Measurements from ENCODE around the gene ATP2B2.

The ATP2B2 gene

DNA sequence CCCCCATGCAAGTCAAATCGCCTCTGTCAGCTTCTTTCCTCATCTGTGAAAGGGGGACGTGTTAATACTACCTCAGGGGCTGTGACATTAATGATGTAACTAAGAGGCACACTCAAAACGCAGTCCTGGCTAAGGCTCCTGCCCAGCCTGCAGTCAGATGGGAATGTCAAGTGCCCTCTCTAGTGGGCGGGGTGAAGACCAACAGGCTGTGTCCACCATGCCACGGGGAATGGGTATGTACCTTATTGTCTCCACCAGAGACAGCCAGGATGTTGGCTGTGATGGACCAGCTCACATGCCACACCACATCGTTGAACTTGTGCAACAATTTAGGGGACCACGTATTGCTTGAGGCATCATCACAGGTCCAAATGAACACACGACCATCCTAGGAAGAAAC is 201.6 kb downstream of the ATP2B2 start:
- Histone ChIP-seq H3K14ac (ENCODE audit: low read length in 2 of 2) (no peak overlapping the region), H2AFZ (ENCODE audit: low read depth, low read length) (no peak overlapping the region), H4K91ac (ENCODE audit: low read length) (no peak overlapping the region), H3K4me1 (ENCODE audit: control insufficient read depth, insufficient read depth, low read depth, low read length) (peaks cover 3% of the 10 kb centered on the region), H3K9me3 (ENCODE audit: control insufficient read depth, low read length) (no peaks in the 10 kb centered on the region), H3K23ac (ENCODE audit: low read length in 2 of 2) (no peak overlapping the region), H3K79me1 (replicated peaks; ENCODE audit: low read length, poor library complexity, severe bottlenecking) (peaks cover 32% of the 10 kb centered on the region), H2BK15ac (ENCODE audit: low read depth, poor library complexity, severe bottlenecking) (no peak overlapping the region), H3K4ac (ENCODE audit: low read depth in 1 of 2, low read length in 2 of 2) (no peak overlapping the region), H3K27me3 (ENCODE audit: control insufficient read depth in 1 of 2, insufficient read depth in 1 of 2, low read length in 2 of 2) (no peaks in the 10 kb centered on the region), H3K4me3 (ENCODE audit: insufficient read depth in 1 of 2, low read depth in 1 of 2, low read length in 2 of 2) (no peak overlapping the region), H2BK5ac (ENCODE audit: low read depth, low read length, poor library complexity, severe bottlenecking) (no peak overlapping the region), H4K8ac (ENCODE audit: low read length) (no peak overlapping the region), H3K18ac (ENCODE audit: low read depth in 1 of 2, low read length in 2 of 2) (no peak overlapping the region), H3K4me2 (ENCODE audit: low read length, poor library complexity, severe bottlenecking) (no peak overlapping the region), H3K36me3 (ENCODE audit: control insufficient read depth in 1 of 2, insufficient read depth in 2 of 2, low read depth in 1 of 2, low read length in 2 of 2) (peaks cover 75 to 98% of the 10 kb centered on the region in 2 experiments), H3K27ac (ENCODE audit: low read length, poor library complexity, severe bottlenecking) (no peak overlapping the region), H2BK120ac (ENCODE audit: low read depth, low read length) (no peak overlapping the region), H3K9ac (ENCODE audit: low read length) (no peak overlapping the region), H2AK5ac (ENCODE audit: low read length, severe bottlenecking) (no peak overlapping the region), H2BK12ac (ENCODE audit: low read length in 2 of 2) (no peak overlapping the region)
- DNase-seq: no peak
- 94% methylated on average over 8 of the region's 8 CpGs for WGBS

DNA sequence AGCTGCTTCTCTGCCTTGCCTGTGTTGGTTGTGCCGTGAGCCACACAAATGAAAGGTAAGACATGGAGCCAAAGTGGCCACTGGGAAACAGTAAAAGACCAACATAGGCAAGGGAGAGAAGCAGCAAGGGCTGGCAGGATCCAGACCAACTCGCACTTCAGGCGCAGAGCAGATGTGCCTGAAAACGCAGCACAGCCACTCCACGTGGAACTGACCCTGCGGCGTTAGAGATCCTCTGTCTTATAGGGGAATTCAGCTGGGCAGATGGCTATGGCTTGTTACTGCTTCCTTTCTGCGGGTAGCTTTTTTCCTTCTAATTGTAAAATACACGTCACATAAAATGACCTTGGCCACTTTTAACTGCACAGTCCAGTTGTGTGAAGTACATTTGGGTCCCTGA is 202.3 kb downstream of the ATP2B2 start:
- no peak overlapping the region for H3K27ac ChIP-seq (ENCODE audit: low read length, poor library complexity, severe bottlenecking)
- H3K23ac ChIP-seq (ENCODE audit: low read length in 2 of 2): no peak overlapping the region
- no peak overlapping the region for H2BK12ac ChIP-seq (ENCODE audit: low read length in 2 of 2)
- peaks cover 73 to 91% of the 10 kb centered on the region in 2 experiments for H3K36me3 ChIP-seq (ENCODE audit: control insufficient read depth in 1 of 2, insufficient read depth in 2 of 2, low read depth in 1 of 2, low read length in 2 of 2)
- no peak for DNase-seq
- no peak overlapping the region for H3K4me3 ChIP-seq (ENCODE audit: insufficient read depth in 1 of 2, low read depth in 1 of 2, low read length in 2 of 2)
- H3K4me2 ChIP-seq (ENCODE audit: low read length, poor library complexity, severe bottlenecking): no peak overlapping the region
- no peak overlapping the region for H2BK15ac ChIP-seq (ENCODE audit: low read depth, poor library complexity, severe bottlenecking)
- H3K79me1 ChIP-seq (replicated peaks; ENCODE audit: low read length, poor library complexity, severe bottlenecking): peaks cover 31% of the 10 kb centered on the region
- 98% methylated on average over 9 of the region's 9 CpGs for WGBS
- H3K4ac ChIP-seq (ENCODE audit: low read depth in 1 of 2, low read length in 2 of 2): no peak overlapping the region
- H3K9ac ChIP-seq (ENCODE audit: low read length): no peak overlapping the region
- no peak overlapping the region for H4K8ac ChIP-seq (ENCODE audit: low read length)
- no peak overlapping the region for H2AFZ ChIP-seq (ENCODE audit: low read depth, low read length)
- H4K91ac ChIP-seq (ENCODE audit: low read length): no peak overlapping the region
- no peak overlapping the region for H3K18ac ChIP-seq (ENCODE audit: low read depth in 1 of 2, low read length in 2 of 2)
- no peak overlapping the region for H2BK5ac ChIP-seq (ENCODE audit: low read depth, low read length, poor library complexity, severe bottlenecking)
- H3K27me3 ChIP-seq (ENCODE audit: control insufficient read depth in 1 of 2, insufficient read depth in 1 of 2, low read length in 2 of 2): no peaks in the 10 kb centered on the region
- H3K9me3 ChIP-seq (ENCODE audit: control insufficient read depth, low read length): no peaks in the 10 kb centered on the region
- no peak overlapping the region for H2AK5ac ChIP-seq (ENCODE audit: low read length, severe bottlenecking)
- no peak overlapping the region for H2BK120ac ChIP-seq (ENCODE audit: low read depth, low read length)
- peaks cover 3% of the 10 kb centered on the region for H3K4me1 ChIP-seq (ENCODE audit: control insufficient read depth, insufficient read depth, low read depth, low read length)
- H3K14ac ChIP-seq (ENCODE audit: low read length in 2 of 2): no peak overlapping the region

DNA sequence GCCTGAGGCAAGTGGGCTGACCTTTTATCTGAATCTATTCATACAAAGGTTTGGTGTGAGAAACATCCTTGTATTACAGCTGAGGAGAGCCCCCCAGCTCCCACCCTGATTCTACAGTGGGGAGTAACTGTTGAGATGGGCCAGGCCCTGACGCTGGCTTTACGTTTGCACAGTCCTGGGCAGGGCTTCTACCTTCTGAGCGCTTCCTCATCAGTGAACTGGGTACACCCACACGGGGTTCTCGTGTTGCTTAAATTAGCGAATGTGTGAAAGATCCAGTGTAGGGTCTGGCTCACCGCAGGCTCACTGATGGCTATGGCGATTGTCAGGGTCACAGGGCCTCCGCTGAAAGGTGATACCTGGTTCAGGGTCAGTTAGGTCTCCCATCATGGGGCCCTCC is 205.3 kb downstream of the ATP2B2 start:
- no peak overlapping the region for H2AK5ac ChIP-seq (ENCODE audit: low read length, severe bottlenecking)
- no peak for DNase-seq
- H2BK120ac ChIP-seq (ENCODE audit: low read depth, low read length): no peak overlapping the region
- H2BK5ac ChIP-seq (ENCODE audit: low read depth, low read length, poor library complexity, severe bottlenecking): no peak overlapping the region
- H3K4ac ChIP-seq (ENCODE audit: low read depth in 1 of 2, low read length in 2 of 2): no peak overlapping the region
- WGBS: 94% methylated on average over 9 of the region's 9 CpGs
- no peak overlapping the region for H3K23ac ChIP-seq (ENCODE audit: low read length in 2 of 2)
- H3K27me3 ChIP-seq (ENCODE audit: control insufficient read depth in 1 of 2, insufficient read depth in 1 of 2, low read length in 2 of 2): no peaks in the 10 kb centered on the region
- peaks cover 62 to 76% of the 10 kb centered on the region in 2 experiments for H3K36me3 ChIP-seq (ENCODE audit: control insufficient read depth in 1 of 2, insufficient read depth in 2 of 2, low read depth in 1 of 2, low read length in 2 of 2)
- H2BK12ac ChIP-seq (ENCODE audit: low read length in 2 of 2): no peak overlapping the region
- H3K4me1 ChIP-seq (ENCODE audit: control insufficient read depth, insufficient read depth, low read depth, low read length): peaks cover 3% of the 10 kb centered on the region
- H2BK15ac ChIP-seq (ENCODE audit: low read depth, poor library complexity, severe bottlenecking): no peak overlapping the region
- H3K4me2 ChIP-seq (ENCODE audit: low read length, poor library complexity, severe bottlenecking): no peak overlapping the region
- no peak overlapping the region for H4K8ac ChIP-seq (ENCODE audit: low read length)
- no peak overlapping the region for H3K27ac ChIP-seq (ENCODE audit: low read length, poor library complexity, severe bottlenecking)
- no peak overlapping the region for H3K4me3 ChIP-seq (ENCODE audit: insufficient read depth in 1 of 2, low read depth in 1 of 2, low read length in 2 of 2)
- peaks cover 27% of the 10 kb centered on the region for H3K79me1 ChIP-seq (replicated peaks; ENCODE audit: low read length, poor library complexity, severe bottlenecking)
- H3K14ac ChIP-seq (ENCODE audit: low read length in 2 of 2): no peak overlapping the region
- no peak overlapping the region for H2AFZ ChIP-seq (ENCODE audit: low read depth, low read length)
- H3K18ac ChIP-seq (ENCODE audit: low read depth in 1 of 2, low read length in 2 of 2): no peak overlapping the region
- H3K9ac ChIP-seq (ENCODE audit: low read length): peak overlapping the region; percentile 54
- H4K91ac ChIP-seq (ENCODE audit: low read length): no peak overlapping the region
- H3K9me3 ChIP-seq (ENCODE audit: control insufficient read depth, low read length): no peaks in the 10 kb centered on the region

DNA sequence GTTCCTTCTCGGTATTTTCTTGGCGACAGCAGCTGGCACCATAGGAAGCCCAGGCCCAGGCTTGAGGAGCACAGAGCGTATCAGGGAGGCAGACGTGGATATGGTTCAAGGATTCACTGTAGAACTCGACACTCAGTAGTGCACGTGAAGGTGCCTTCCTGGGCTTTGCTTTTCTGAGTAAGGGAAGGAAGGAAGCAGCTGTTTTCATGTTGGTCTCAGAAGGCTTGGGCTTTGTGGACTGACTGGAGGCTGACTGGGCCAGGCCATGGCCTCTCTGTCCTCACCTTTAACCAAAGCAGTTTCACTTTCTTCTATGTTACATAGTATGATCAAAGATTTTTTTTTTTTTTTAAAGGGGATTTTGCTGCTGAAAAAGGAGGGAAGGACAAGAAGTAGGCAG is 205.7 kb downstream of the ATP2B2 start:
- peaks cover 3% of the 10 kb centered on the region for H3K4me1 ChIP-seq (ENCODE audit: control insufficient read depth, insufficient read depth, low read depth, low read length)
- H3K4me2 ChIP-seq (ENCODE audit: low read length, poor library complexity, severe bottlenecking): no peak overlapping the region
- no peak overlapping the region for H3K18ac ChIP-seq (ENCODE audit: low read depth in 1 of 2, low read length in 2 of 2)
- H3K27ac ChIP-seq (ENCODE audit: low read length, poor library complexity, severe bottlenecking): peak overlapping the region; percentile 1
- H3K23ac ChIP-seq (ENCODE audit: low read length in 2 of 2): no peak overlapping the region
- no peak overlapping the region for H2BK5ac ChIP-seq (ENCODE audit: low read depth, low read length, poor library complexity, severe bottlenecking)
- no peak overlapping the region for H2AFZ ChIP-seq (ENCODE audit: low read depth, low read length)
- no peak overlapping the region for H3K4ac ChIP-seq (ENCODE audit: low read depth in 1 of 2, low read length in 2 of 2)
- H3K14ac ChIP-seq (ENCODE audit: low read length in 2 of 2): no peak overlapping the region
- no peak overlapping the region for H4K8ac ChIP-seq (ENCODE audit: low read length)
- H3K36me3 ChIP-seq (ENCODE audit: control insufficient read depth in 1 of 2, insufficient read depth in 2 of 2, low read depth in 1 of 2, low read length in 2 of 2): peaks cover 58 to 76% of the 10 kb centered on the region in 2 experiments
- no peaks in the 10 kb centered on the region for H3K27me3 ChIP-seq (ENCODE audit: control insufficient read depth in 1 of 2, insufficient read depth in 1 of 2, low read length in 2 of 2)
- H3K4me3 ChIP-seq (ENCODE audit: insufficient read depth in 1 of 2, low read depth in 1 of 2, low read length in 2 of 2): no peak overlapping the region
- no peak overlapping the region for H2BK15ac ChIP-seq (ENCODE audit: low read depth, poor library complexity, severe bottlenecking)
- no peak for DNase-seq
- H4K91ac ChIP-seq (ENCODE audit: low read length): no peak overlapping the region
- WGBS: 91% methylated on average over 6 of the region's 6 CpGs
- H2BK120ac ChIP-seq (ENCODE audit: low read depth, low read length): no peak overlapping the region
- no peak overlapping the region for H2AK5ac ChIP-seq (ENCODE audit: low read length, severe bottlenecking)
- H3K9ac ChIP-seq (ENCODE audit: low read length): peak overlapping the region; percentile 54
- no peaks in the 10 kb centered on the region for H3K9me3 ChIP-seq (ENCODE audit: control insufficient read depth, low read length)
- H3K79me1 ChIP-seq (replicated peaks; ENCODE audit: low read length, poor library complexity, severe bottlenecking): peaks cover 24% of the 10 kb centered on the region
- H2BK12ac ChIP-seq (ENCODE audit: low read length in 2 of 2): no peak overlapping the region
